Heart left ventricle (tissue), 16 donors: ENCODE data around the gene LAMB1. TPM values are rescaled to one million over a fixed set of nuclear protein-coding genes. Genes with fewer than 3 reads are reported as not detected.
"Not testable (repeated sequence)": the region's sequence is repeated elsewhere in the genome, so short reads cannot be mapped to it uniquely, and the experiment has no call there.

Experiments
- ATAC-seq, 4 donors: fragments of 200-7000 bp; cut with Tn5 transposase; one replicate each; pipeline ENCODE4 v1.9.1; 2020 to 2022; ENCODE audit warnings: moderate library complexity in 4 of 4, mild to moderate bottlenecking in 3 of 4, moderate number of reproducible peaks in 1 of 4
- DNase-seq, 5 donors: peaks; one replicate each; pipeline ENCODE4 v3.0.0-alpha.2; 2020
- H3K27ac ChIP-seq, 12 donors: fragments of 200-600 bp; sonication (generic) in 4 of 12; one replicate each; pipeline versions ENCODE4 v1.5.0 to v1.8.0; 2016 to 2022; ENCODE audit warnings: mild to moderate bottlenecking in 2 of 12
- H3K27me3 ChIP-seq, 9 donors: fragments of 200-600 bp; sonication (generic) in 2 of 9; one replicate each; pipeline versions ENCODE4 v1.5.1 to v1.8.0; 2016 to 2022; ENCODE audit warnings: mild to moderate bottlenecking in 3 of 9
- H3K36me3 ChIP-seq, 9 donors: fragments of 200-600 bp; sonication (generic) in 2 of 9; one replicate each; pipeline versions ENCODE4 v1.5.0 to v1.8.0; 2018 to 2022; ENCODE audit warnings: mild to moderate bottlenecking in 2 of 9
- H3K4me1 ChIP-seq, 12 donors: fragments of 200-600 bp; sonication (generic) in 4 of 12; one replicate each; pipeline versions ENCODE4 v1.5.0 to v1.8.0; 2016 to 2022; ENCODE audit warnings: mild to moderate bottlenecking in 3 of 12
- H3K4me3 ChIP-seq, 12 donors: fragments of 200-600 bp; sonication (generic) in 4 of 12; one replicate each; pipeline versions ENCODE4 v1.5.0 to v1.8.0; 2017 to 2022; ENCODE audit warnings: mild to moderate bottlenecking in 9 of 12, moderate library complexity in 4 of 12
- H3K9me3 ChIP-seq, 12 donors: fragments of 200-600 bp; sonication (generic) in 4 of 12; one replicate each; pipeline versions ENCODE4 v1.5.0 to v1.8.0; 2016 to 2022; ENCODE audit warnings: mild to moderate bottlenecking in 1 of 12
- POLR2A ChIP-seq, 2 donors: fragments of 450-650 bp; IDR thresholded peaks; one replicate each; pipeline ENCODE4 v1.6.1; 2017; ENCODE audit warnings: antibody characterized with exemption in 2 of 2, mild to moderate bottlenecking in 2 of 2, moderate library complexity in 2 of 2
- WGBS, 4 donors: extraction: QIAGEN DNeasy Blood & Tissue Kit in 2 of 4; methylation state at CpG; one replicate each; pipeline versions ENCODE4 v1.1.5 to v1.1.7; 2013 to 2018; 5-methylcytosine and 5-hydroxymethylcytosine counted together
- intact Hi-C, 10 donors: fragments of 100-400 bp; cut with DNase I; formaldehyde crosslinking; loops; one replicate each; pipeline versions ENCODE4 v1.11.1 to v1.14.2; 2022
- polyA plus RNA-seq, 2 donors: library from polyadenylated mRNA; stranded (reverse); fragments of 200-250 nt; gene quantifications; one replicate each; pipeline ENCODE4 v1.2.3, GENCODE V29; 2013
- total RNA-seq, 9 donors: library from RNA; depleted of rRNA in 2 of 9; stranded (reverse); fragments of >200 nt in 2 of 9; fragmentation: NEBNext Ultra II Directional in 3 of 9; extraction: Animal tissue kit (Norgen Biotek cat#: 25700) in 3 of 9; gene quantifications; one replicate each; pipeline versions ENCODE4 v1.1.0 to v1.2.4, GENCODE V29; 2016 to 2023
- TF ChIP-seq, protein P1 (sequence below), 12 donors: fragments of 200-600 bp; sonication (generic) in 4 of 12; IDR thresholded peaks; one replicate each; pipeline versions ENCODE4 v1.5.0 to v1.8.0; 2018 to 2022; ENCODE audit warnings: antibody characterized with exemption in 12 of 12, mild to moderate bottlenecking in 5 of 12
- donor health status: ischemic (EF 13 %, LVEDD 7.1; RV severe dilation, severe dysfunction).
- donor health status: healthy with polysubstance abuse.
- donor health status: DM: no; HTN: yes; CAD: no.
- donor health status: DM: no; HTN: no; CAD: no.
- donor health status: ischemic (EF 25% LVEDD 6.9; RV normal size, moderate dysfunction).
- donor health status: ischemic (EF 25% LVEDD 5.7; RV mildly dilated, moderate dysfunction).
- donor health status: healthy.
- donor health status: DM: yes; HTN: yes; CAD: no.
- donor health status: ischemic (EF 35%, LVEDD 5.7; RV mildly dilated, moderate dysfunction).
- donor health status: nonischemic (EF 11% LVEDD 7.7; RV severe dilation, severe dysfunction).
- donor health status: DM: yes; HTN: yes; CAD: no.
- donor health status: PGD.
- donor health status: ischemic (EF 29% LVEDD 5.4; RV normal size, mild dysfunction).
- donor health status: nonischemic (EF 23%, LVEDD 6.1; RV moderate dilation, normal function).

Gene LAMB1
- total and polyA plus RNA-seq, 11 donors = 29.1 to 121 (median 55.9) TPM

DNA sequence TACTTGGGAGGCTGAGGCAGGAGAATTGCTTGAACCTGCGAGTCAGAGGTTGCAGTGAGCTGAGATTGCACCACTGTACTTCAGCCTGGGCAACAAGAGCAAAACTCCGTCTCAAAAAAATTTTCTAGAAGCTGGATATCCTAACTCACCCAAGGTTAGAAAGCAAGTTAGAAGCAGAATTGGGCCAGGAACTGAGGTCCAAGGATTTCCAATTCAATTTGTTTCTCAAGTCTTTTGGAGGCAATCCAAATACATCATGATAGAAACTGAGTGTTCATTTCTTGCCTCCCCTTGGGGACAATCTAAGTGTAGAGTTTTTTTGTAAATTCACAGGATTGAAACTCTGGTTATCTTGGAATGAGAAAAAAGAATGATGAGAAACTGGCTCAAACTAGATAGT is 45.5 kb downstream of the LAMB1 start:
- intact Hi-C loops = no loop called here
- 74 to 81% (median 78%) methylated on average over 2 of the region's 2 CpGs for WGBS, 4 donors

DNA sequence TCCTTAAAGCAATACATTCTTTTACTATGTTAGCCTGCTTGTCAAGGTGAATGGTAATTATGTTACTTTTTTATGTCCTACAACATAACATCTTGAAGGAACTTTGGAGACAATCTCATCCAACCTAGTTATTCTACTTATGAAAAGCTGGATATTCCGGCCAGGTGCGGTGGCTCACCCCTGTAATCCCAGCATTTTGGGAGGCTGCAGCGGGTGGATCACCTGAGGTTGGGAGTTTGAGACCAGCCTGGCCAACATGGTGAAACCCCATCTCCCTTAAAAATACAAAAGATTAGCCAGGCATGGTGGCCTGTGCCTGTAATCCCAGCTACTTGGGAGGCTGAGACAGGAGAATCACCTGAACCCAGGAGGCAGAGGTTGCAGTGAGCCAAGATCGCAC is 46.0 kb downstream of the LAMB1 start:
- DNase-seq, H3K27me3 ChIP-seq, ATAC-seq, H3K4me3 ChIP-seq, H3K9me3 ChIP-seq, intact Hi-C loops: not testable (repeated sequence)
- WGBS, 4 donors = 94 to 99% (median 99%) methylated on average over 4 of the region's 4 CpGs
- Histone ChIP-seq H3K36me3 (peaks cover 0 to 100% (median 77%) of the 10 kb centered on the region in 9 donors), H3K27ac (peak overlapping the region in 6 of 12 donors; percentile 15 to 67 (median 26)), H3K4me1 (peaks cover 0 to 34% (median 12%) of the 10 kb centered on the region in 12 donors)

More for the DNA sequence above, 45.5 kb downstream of the LAMB1 start:
- H3K36me3 ChIP-seq = peaks cover 0 to 100% (median 79%) of the 10 kb centered on the region in 9 donors
- no peak for DNase-seq
- H3K4me3 ChIP-seq = no peak overlapping the region
- TF ChIP-seq, protein P1, sequence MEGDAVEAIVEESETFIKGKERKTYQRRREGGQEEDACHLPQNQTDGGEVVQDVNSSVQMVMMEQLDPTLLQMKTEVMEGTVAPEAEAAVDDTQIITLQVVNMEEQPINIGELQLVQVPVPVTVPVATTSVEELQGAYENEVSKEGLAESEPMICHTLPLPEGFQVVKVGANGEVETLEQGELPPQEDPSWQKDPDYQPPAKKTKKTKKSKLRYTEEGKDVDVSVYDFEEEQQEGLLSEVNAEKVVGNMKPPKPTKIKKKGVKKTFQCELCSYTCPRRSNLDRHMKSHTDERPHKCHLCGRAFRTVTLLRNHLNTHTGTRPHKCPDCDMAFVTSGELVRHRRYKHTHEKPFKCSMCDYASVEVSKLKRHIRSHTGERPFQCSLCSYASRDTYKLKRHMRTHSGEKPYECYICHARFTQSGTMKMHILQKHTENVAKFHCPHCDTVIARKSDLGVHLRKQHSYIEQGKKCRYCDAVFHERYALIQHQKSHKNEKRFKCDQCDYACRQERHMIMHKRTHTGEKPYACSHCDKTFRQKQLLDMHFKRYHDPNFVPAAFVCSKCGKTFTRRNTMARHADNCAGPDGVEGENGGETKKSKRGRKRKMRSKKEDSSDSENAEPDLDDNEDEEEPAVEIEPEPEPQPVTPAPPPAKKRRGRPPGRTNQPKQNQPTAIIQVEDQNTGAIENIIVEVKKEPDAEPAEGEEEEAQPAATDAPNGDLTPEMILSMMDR (IDR thresholded peaks at IDR 0.05) = no peak
- no peak for TF ChIP-seq POLR2A (IDR thresholded peaks at IDR 0.05)
- ATAC-seq = peak in 3 of 4 donors; percentile 10 to 29 (median 15)
- H3K4me1 ChIP-seq = peaks cover 0 to 35% (median 13%) of the 10 kb centered on the region in 12 donors
- peak overlapping the region in 8 of 12 donors; percentile 15 to 67 (median 40) for H3K27ac ChIP-seq
- H3K27me3 ChIP-seq = no peaks in the 10 kb centered on the region
- no peaks in the 10 kb centered on the region for H3K9me3 ChIP-seq

DNA sequence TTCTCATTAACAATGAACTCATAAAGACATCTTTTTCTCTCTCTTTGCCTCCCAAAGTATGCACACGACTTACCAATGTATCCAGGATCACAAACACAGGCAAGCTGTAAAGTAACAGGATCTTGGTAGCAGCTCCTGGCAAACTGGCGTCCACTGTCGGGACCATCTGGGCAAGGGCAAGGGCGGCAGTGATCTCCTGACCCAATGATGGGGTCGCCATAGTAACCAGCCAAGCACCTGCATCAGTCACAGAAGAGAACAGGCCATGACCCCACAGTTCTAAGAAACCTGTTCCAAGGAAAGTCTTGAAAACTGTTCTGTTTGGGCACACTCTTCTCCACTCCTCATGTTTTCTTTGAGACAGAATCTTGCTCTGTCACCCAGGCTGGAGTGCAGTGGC is 47.6 kb downstream of the LAMB1 start:
- Histone ChIP-seq H3K27me3 (no peaks in the 10 kb centered on the region), H3K9me3 (no peaks in the 10 kb centered on the region), H3K4me1 (peaks cover 0 to 28% (median 9%) of the 10 kb centered on the region in 12 donors), H3K4me3 (no peak overlapping the region), H3K27ac (peak overlapping the region in 1 of 12 donors; percentile 67), H3K36me3 (peaks cover 0 to 99% (median 73%) of the 10 kb centered on the region in 9 donors)
- ATAC-seq (no peak), DNase-seq (no peak)
- TF ChIP-seq POLR2A (IDR thresholded peaks at IDR 0.05) = no peak
- TF ChIP-seq, protein P1 (IDR thresholded peaks at IDR 0.05) = no peak
- intact Hi-C loops = no loop called here
- 90 to 97% (median 94%) methylated on average over 5 of the region's 5 CpGs for WGBS, 4 donors

DNA sequence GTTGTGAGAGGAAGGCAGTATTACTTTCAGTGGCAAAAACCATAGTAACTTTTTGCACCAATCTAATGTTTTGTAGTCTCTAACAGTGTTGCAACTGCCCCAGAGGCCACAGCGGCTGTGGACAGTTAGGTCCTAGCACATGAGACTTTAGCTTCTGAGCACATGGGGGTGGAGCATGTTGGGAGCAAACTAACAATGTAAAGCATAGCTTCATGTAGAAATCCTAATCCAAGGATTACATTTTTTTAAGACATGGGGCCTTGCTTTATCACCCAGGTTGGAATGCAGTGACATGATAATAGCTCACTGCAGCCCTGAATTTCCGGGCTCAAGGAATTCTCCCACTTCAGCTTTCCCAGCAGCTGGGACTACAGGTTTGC is 49.0 kb downstream of the LAMB1 start:
- intact Hi-C loops = no loop called here

More for the DNA sequence above, 49.0 kb downstream of the LAMB1 start:
- no peak overlapping the region for H3K27ac ChIP-seq
- peaks cover 0 to 99% (median 58%) of the 10 kb centered on the region in 9 donors for H3K36me3 ChIP-seq
- H3K9me3 ChIP-seq = no peaks in the 10 kb centered on the region
- H3K27me3 ChIP-seq = no peaks in the 10 kb centered on the region
- H3K4me1 ChIP-seq = peaks cover 0 to 34% (median 13%) of the 10 kb centered on the region in 12 donors
- no peak for DNase-seq
- no peak overlapping the region for H3K4me3 ChIP-seq
- WGBS, 4 donors = 82 to 93% (median 89%) methylated on average over 2 of the region's 2 CpGs
- ATAC-seq = no peak
- TF ChIP-seq POLR2A (IDR thresholded peaks at IDR 0.05) = no peak
- TF ChIP-seq, protein P1 (IDR thresholded peaks at IDR 0.05) = no peak
